ENCODE measurements around the gene TEAD1.

TEAD1 gene

GRCh38 chr11:12667646-12668045 is 6.6 kb upstream of the TEAD1 start:
- DNase-seq, result no peak

- DNase-seq, result no peak
Observed at GRCh38 chr11:12668166-12668565, 6.1 kb upstream of the TEAD1 start.

- no peak for DNase-seq
Observed at GRCh38 chr11:12669930-12670329, 4.3 kb upstream of the TEAD1 start.

GRCh38 chr11:12671370-12671769 is 2.9 kb upstream of the TEAD1 start:
- DNase-seq, result no peak

GRCh38 chr11:12673601-12673923 is 659 bp upstream of the TEAD1 start:
- DNase-seq, result no peak

GRCh38 chr11:12674571-12674935 is 332 bp downstream of the TEAD1 start:
- DNase-seq, result no peak

GRCh38 chr11:12674936-12675696 is 895 bp downstream of the TEAD1 start:
- peak in 1 of 2 experiments; percentile 59 for DNase-seq

- DNase-seq, result no peak
Observed at GRCh38 chr11:12675951-12676711, 1.9 kb downstream of the TEAD1 start.

- DNase-seq, result no peak
Observed at GRCh38 chr11:12677131-12677530, 2.9 kb downstream of the TEAD1 start.

- no peak for DNase-seq
Observed at GRCh38 chr11:12678092-12678491, 3.9 kb downstream of the TEAD1 start.

- DNase-seq, result no peak
Observed at GRCh38 chr11:12678991-12679390, 4.8 kb downstream of the TEAD1 start.

- DNase-seq, result no peak
Observed at GRCh38 chr11:12679471-12679870, 5.2 kb downstream of the TEAD1 start.

GRCh38 chr11:12680246-12680939 is 6.2 kb downstream of the TEAD1 start:
- peak; percentile 76 to 94 for DNase-seq

GRCh38 chr11:12680940-12681258 is 6.7 kb downstream of the TEAD1 start:
- DNase-seq, result no peak

GRCh38 chr11:12681466-12681865 is 7.2 kb downstream of the TEAD1 start:
- DNase-seq, result no peak

- no peak for DNase-seq
Observed at GRCh38 chr11:12682288-12682687, 8.1 kb downstream of the TEAD1 start.

- DNase-seq, result no peak
Observed at GRCh38 chr11:12682737-12683500, 8.7 kb downstream of the TEAD1 start.

GRCh38 chr11:12683874-12684273 is 9.7 kb downstream of the TEAD1 start:
- DNase-seq, result no peak

GRCh38 chr11:12684315-12684714 is 10.1 kb downstream of the TEAD1 start:
- DNase-seq, result no peak

GRCh38 chr11:12684816-12685215 is 10.6 kb downstream of the TEAD1 start:
- DNase-seq, result no peak

GRCh38 chr11:12685229-12685628 is 11.0 kb downstream of the TEAD1 start:
- no peak for DNase-seq

- no peak for DNase-seq
Observed at GRCh38 chr11:12686246-12687060, 12.2 kb downstream of the TEAD1 start.

Data from NCI-H187 (cell line).